HG03045 (cell line): ENCODE measurements around the gene TFAP2E.

ENCODE experiments used
- ATAC-seq: cut with Tn5 transposase; IDR thresholded peaks from one replicate; pipeline ENCODE4 v1.9.1; 2021; ENCODE audit warnings: mild to moderate bottlenecking, moderate library complexity; ENCODE audit not compliant: unreplicated experiment

The TFAP2E gene

DNA sequence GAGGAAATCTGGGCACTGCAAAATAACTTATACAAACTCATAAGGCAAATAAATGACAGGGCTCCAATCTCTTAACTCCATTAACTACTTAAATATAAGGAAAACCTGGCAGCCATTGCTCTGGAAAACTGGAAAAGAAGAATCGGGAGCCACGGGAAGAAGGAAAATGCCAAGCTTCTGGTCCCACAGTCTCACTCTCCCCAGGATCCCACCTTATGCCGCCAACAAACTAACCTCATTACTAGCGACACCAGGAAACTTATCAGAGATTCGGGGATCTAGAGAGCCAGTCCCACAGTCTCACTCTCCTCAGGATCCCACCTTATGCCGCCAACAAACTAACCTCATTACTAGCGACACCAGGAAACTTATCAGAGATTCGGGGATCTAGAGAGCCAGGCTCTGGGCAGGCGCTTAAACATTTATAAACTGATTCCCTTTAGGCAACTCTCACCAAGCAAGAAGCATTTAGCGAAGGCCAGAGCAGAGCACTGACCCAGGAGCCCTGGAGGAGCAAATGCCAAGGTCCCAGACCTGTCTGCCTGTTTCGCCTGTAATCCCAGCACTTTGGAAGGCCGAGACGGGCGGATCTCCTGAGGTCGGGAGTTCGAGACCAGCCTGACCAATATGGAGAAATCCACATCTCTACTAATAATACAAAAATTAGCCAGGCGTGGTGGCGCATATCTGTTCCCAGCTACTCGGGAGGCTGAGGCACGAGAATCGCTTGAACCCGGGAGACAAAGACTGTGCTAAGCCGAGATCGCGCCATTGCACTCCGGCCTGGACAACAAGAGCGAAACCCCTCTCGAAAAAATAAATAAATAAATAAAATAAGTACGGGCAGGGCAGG is 67.5 kb downstream of the TFAP2E start:
- no peak for ATAC-seq

DNA sequence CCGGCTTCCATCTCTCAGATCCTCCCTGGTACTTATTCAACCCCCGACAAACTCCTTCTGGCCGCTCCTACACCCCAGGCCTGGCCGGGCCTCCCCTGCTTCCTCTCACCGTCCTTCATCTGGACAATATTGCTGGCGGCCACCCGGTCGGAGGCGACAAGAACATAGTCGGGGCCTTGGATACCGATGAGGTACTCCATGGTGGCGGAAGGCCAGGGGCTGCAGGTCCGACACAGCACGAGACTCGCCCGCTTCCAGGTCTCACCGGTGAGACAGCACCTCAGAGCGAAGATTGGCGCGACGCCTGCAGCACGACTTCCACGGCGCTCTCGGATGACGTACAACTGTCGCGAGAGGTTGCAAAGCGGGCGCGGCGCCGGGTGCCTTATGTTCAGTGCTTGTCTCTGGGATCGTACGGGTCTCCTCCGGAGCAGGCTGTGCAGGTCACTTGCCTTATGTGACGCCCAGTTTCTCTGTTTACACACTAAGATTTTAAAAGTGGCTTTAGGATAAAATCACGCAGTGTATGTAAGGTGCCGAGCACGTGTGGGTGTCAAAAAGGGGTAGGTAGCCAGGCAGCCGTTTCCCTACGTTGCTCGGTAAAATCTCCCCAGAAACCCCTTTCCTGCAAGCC is 68.2 kb downstream of the TFAP2E start, which contains the start of gene PSMB2:
Gene PSMB2, minus strand, starts transcription at position 294 of the 634 bp plus-strand sequence. Its CDS starts 94 bp downstream, at position 200.
- peak; percentile 79 for ATAC-seq

DNA sequence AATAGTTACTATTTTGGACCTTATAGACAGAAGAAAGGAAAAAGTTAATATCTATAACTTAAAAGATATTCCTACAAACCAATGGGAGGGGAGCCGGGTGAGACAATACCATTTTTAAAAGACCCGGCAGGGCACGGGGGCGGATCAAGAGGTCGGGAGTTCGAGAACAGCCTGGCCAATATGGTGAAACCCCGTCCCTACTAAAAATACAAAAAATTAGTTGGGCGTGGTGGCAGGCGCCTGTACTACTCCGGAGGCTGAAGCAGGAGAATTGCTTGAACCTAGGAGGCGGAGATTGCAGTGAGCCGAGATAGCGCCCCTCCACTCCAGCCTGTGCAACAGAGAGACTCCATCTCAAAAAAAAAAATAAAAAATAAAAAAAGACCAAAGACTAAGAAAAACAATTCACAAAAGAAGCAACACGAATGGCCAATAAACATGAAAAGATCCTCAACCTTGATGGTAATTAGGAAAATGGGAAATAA is 69.4 kb downstream of the TFAP2E start:
- ATAC-seq = no peak

DNA sequence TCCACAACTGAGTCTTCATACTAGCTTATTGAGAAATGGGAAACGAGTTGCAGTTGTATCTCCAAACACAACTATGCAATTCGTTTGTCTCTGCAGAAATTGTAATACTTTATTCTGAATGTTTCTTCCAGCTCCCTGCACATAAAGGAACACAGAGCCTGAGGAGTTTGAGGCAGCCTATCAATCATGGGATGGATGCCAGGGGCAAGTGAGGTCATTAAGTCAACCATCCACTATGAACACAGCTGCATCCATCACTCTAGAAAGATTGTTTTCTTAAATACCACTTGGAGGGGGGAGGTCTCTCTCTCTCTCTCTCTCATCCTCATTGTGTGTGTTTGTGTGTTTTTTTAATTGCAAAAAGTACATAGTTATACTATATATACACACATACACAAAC is 71.1 kb downstream of the TFAP2E start:
- no peak for ATAC-seq
